Stimulated activated CD8-positive, alpha-beta memory T cell treated with anti-CD3 and anti-CD28 coated beads, Interleukin-12 subunit alpha, Interleukin-12 subunit beta, amount 100 ng/mL, for 24 hours (primary cell): ENCODE results near the gene ADAMTS7.
A peak's percentile ranks its signal among the peaks of the same experiment; 100 is the strongest.

Source experiments
- DNase-seq: peaks from one replicate; pipeline ENCODE4 v3.0.0-alpha.2; 2020; ENCODE audit errors: extremely low read depth

ADAMTS7 gene

GRCh38 chr15:78718837-78719236 is 92.4 kb downstream of the ADAMTS7 start:
- no peak for DNase-seq

- no peak for DNase-seq
Measured at GRCh38 chr15:78717956-78718656, 93.2 kb downstream of the ADAMTS7 start.

- no peak for DNase-seq
Measured at GRCh38 chr15:78716651-78717050, 94.6 kb downstream of the ADAMTS7 start.

GRCh38 chr15:78715930-78716329 is 95.3 kb downstream of the ADAMTS7 start:
- no peak for DNase-seq

- no peak for DNase-seq
Measured at GRCh38 chr15:78715434-78715833, 95.8 kb downstream of the ADAMTS7 start.

- no peak for DNase-seq
Measured at GRCh38 chr15:78714890-78715289, 96.4 kb downstream of the ADAMTS7 start.

GRCh38 chr15:78712797-78713515 is 98.3 kb downstream of the ADAMTS7 start:
- no peak for DNase-seq

- DNase-seq: no peak
Measured at GRCh38 chr15:78711638-78712037, 99.6 kb downstream of the ADAMTS7 start.

GRCh38 chr15:78709263-78709882 is 101.9 kb downstream of the ADAMTS7 start:
- DNase-seq: peak; percentile 16
